Spleen (tissue), 7 donors: Measurements from ENCODE around the gene STK39.

ENCODE experiments used
- CTCF ChIP-seq, 11 experiments: fragments of 200-600 bp in 7 of 11; fragments of 450-650 bp in 4 of 11; sonication (generic) in 4 of 11; IDR thresholded peaks in 8 of 11; conservative IDR thresholded peaks in 3 of 11; 1 replicate in 7 of 11; 2 replicates in 4 of 11; pipeline versions ENCODE4 v1.4.0 to v1.8.0; 2016 to 2021; ENCODE audit warnings: antibody characterized with exemption in 11 of 11, inconsistent platforms in 4 of 11, mild to moderate bottlenecking in 1 of 11
- POLR2A ChIP-seq, 3 donors: fragments of 450-650 bp; IDR thresholded peaks; one replicate each; pipeline ENCODE4 v1.5.1; 2017; ENCODE audit warnings: antibody characterized with exemption in 3 of 3, mild to moderate bottlenecking in 1 of 3
- POLR2AphosphoS5 ChIP-seq, 3 donors: sonication (generic); formaldehyde crosslinking; IDR thresholded peaks; one replicate each; pipeline ENCODE4 v1.5.1; 2017; ENCODE audit warnings: antibody characterized with exemption in 3 of 3
- donor health status: DM: no; HTN: no; CAD: no; lungs with moderate emphysema.
- donor health status: DM: no; HTN: no; CAD: no.
- donor health status: DM: no; HTN: no; CAD: no.

- no peak for TF ChIP-seq CTCF (IDR thresholded peaks at IDR 0.05 in 8 of 11, conservative IDR thresholded peaks at IDR 0.05 in 3 of 11)
- TF ChIP-seq POLR2AphosphoS5 (IDR thresholded peaks at IDR 0.05): no peak
- no peak for TF ChIP-seq POLR2A (IDR thresholded peaks at IDR 0.05)
These were observed 94.4 kb downstream of the STK39 start for GRCh38 chr2:168152902-168153530.
